GM12873 (cell line): ENCODE results near the gene MYMK.

Experiments
- CTCF ChIP-seq: IDR thresholded peaks from 2 replicates; pipeline ENCODE4 v1.5.1; 2012; ENCODE audit warnings: low read depth, mild to moderate bottlenecking, moderate library complexity, low read length, control low read depth; ENCODE audit not compliant: insufficient read depth; ENCODE audit errors: missing control alignments

Gene MYMK

GRCh38 chr9:133532937-133533668, 8.3 kb upstream of the MYMK start:
- TF ChIP-seq CTCF = peak; percentile 84

- no peak for TF ChIP-seq CTCF
Observed at GRCh38 chr9:133531293-133531692, 6.5 kb upstream of the MYMK start.

- TF ChIP-seq CTCF = no peak
Observed at GRCh38 chr9:133529874-133530273, 5.1 kb upstream of the MYMK start.

- no peak for TF ChIP-seq CTCF
Observed at GRCh38 chr9:133529457-133529856, 4.7 kb upstream of the MYMK start.

- TF ChIP-seq CTCF = no peak
Observed at GRCh38 chr9:133528876-133529241, 4.1 kb upstream of the MYMK start.

- TF ChIP-seq CTCF = no peak
Observed at GRCh38 chr9:133528001-133528875, 3.5 kb upstream of the MYMK start.

GRCh38 chr9:133527444-133527920, 2.7 kb upstream of the MYMK start:
- no peak for TF ChIP-seq CTCF
